SJCRH30 (cell line): ENCODE data around the gene KCNIP4. TPM values are rescaled to one million over a fixed set of nuclear protein-coding genes. Genes with fewer than 3 reads are reported as not detected.

Source experiments
- DNase-seq, 2 experiments: peaks; one replicate each; pipeline ENCODE4 v3.0.0-alpha.2; 2015 to 2020
- H3K27ac ChIP-seq: fragments of 250-450 bp; sonication (Bioruptor Pico); 2 replicates; pipeline ENCODE4 v1.5.1; 2020; ENCODE audit warnings: mild to moderate bottlenecking, moderate library complexity
- H3K27me3 ChIP-seq: fragments of 250-450 bp; sonication (Bioruptor Pico); 2 replicates; pipeline ENCODE4 v1.5.1; 2020; ENCODE audit warnings: mild to moderate bottlenecking, moderate library complexity
- H3K36me3 ChIP-seq: fragments of 250-450 bp; sonication (Bioruptor Pico); 2 replicates; pipeline ENCODE4 v1.5.1; 2020; ENCODE audit warnings: mild to moderate bottlenecking, moderate library complexity
- H3K4me1 ChIP-seq: fragments of 250-450 bp; sonication (Bioruptor Pico); 2 replicates; pipeline ENCODE4 v1.5.1; 2020; ENCODE audit warnings: mild to moderate bottlenecking, moderate library complexity
- H3K4me3 ChIP-seq: fragments of 250-450 bp; sonication (Bioruptor Pico); 2 replicates; pipeline ENCODE4 v1.5.1; 2020; ENCODE audit warnings: mild to moderate bottlenecking, moderate library complexity
- H3K9me3 ChIP-seq: fragments of 250-450 bp; sonication (Bioruptor Pico); replicated peaks from 2 replicates; pipeline ENCODE4 v1.5.1; 2020; ENCODE audit warnings: mild to moderate bottlenecking, moderate library complexity
- total RNA-seq: library from RNA; depleted of rRNA; stranded (reverse); fragments of >200 nt; shearing (Covaris generic); gene quantifications from 2 replicates; pipeline ENCODE4 v1.2.3, GENCODE V29; 2014

The KCNIP4 gene
- total RNA-seq, 1 experiment from 2014 or later, result 0.67 TPM

GRCh38 chr4:21685911-21686310 lies 262.7 kb downstream of the KCNIP4 start:
- H3K27ac ChIP-seq, result no peak overlapping the region
- no peaks in the 10 kb centered on the region; the same call in 1 of the 2 replicates for H3K9me3 ChIP-seq

GRCh38 chr4:21680326-21680898 lies 268.2 kb downstream of the KCNIP4 start:
- no peak for DNase-seq
- H3K9me3 ChIP-seq, result no peaks in the 10 kb centered on the region; the same call in 1 of the 2 replicates
- no peak overlapping the region for H3K27ac ChIP-seq
- H3K36me3 ChIP-seq, result no peaks in the 10 kb centered on the region
- H3K4me1 ChIP-seq, result no peaks in the 10 kb centered on the region
- H3K4me3 ChIP-seq, result no peak overlapping the region
- H3K27me3 ChIP-seq, result no peaks in the 10 kb centered on the region

More at GRCh38 chr4:21685911-21686310, 262.7 kb downstream of the KCNIP4 start:
- Histone ChIP-seq H3K36me3 (no peaks in the 10 kb centered on the region), H3K4me1 (peaks cover 17% of the 10 kb centered on the region), H3K27me3 (no peaks in the 10 kb centered on the region), H3K4me3 (no peak overlapping the region)
- DNase-seq, result no peak

- Histone ChIP-seq H3K27ac (no peak overlapping the region), H3K27me3 (no peaks in the 10 kb centered on the region), H3K4me3 (no peak overlapping the region), H3K36me3 (no peaks in the 10 kb centered on the region), H3K9me3 (no peaks in the 10 kb centered on the region), H3K4me1 (no peaks in the 10 kb centered on the region)
- DNase-seq, result no peak
Measured at GRCh38 chr4:21678711-21679110, 269.9 kb downstream of the KCNIP4 start.

- no peaks in the 10 kb centered on the region for H3K4me1 ChIP-seq
- DNase-seq, result no peak
- H3K27me3 ChIP-seq, result no peaks in the 10 kb centered on the region
- H3K9me3 ChIP-seq, result no peaks in the 10 kb centered on the region
- H3K36me3 ChIP-seq, result no peaks in the 10 kb centered on the region
- H3K4me3 ChIP-seq, result no peak overlapping the region
- no peak overlapping the region for H3K27ac ChIP-seq
Measured at GRCh38 chr4:21677173-21677572, 271.4 kb downstream of the KCNIP4 start.

- DNase-seq, result no peak
- H3K36me3 ChIP-seq, result no peaks in the 10 kb centered on the region
- no peak overlapping the region for H3K27ac ChIP-seq
- no peaks in the 10 kb centered on the region for H3K27me3 ChIP-seq
- no peak overlapping the region for H3K4me3 ChIP-seq
- no peaks in the 10 kb centered on the region for H3K9me3 ChIP-seq
- H3K4me1 ChIP-seq, result no peaks in the 10 kb centered on the region
Measured at GRCh38 chr4:21664355-21664754, 284.2 kb downstream of the KCNIP4 start.

- Histone ChIP-seq H3K27ac (no peak overlapping the region), H3K9me3 (no peaks in the 10 kb centered on the region; the same call in 1 of the 2 replicates), H3K4me1 (peaks cover 10% of the 10 kb centered on the region), H3K4me3 (no peak overlapping the region), H3K36me3 (no peaks in the 10 kb centered on the region), H3K27me3 (no peaks in the 10 kb centered on the region)
- DNase-seq, result peak; percentile 8 to 44
Measured at GRCh38 chr4:21656832-21657231, 291.7 kb downstream of the KCNIP4 start.

- H3K4me3 ChIP-seq, result no peak overlapping the region
- no peaks in the 10 kb centered on the region for H3K27me3 ChIP-seq
- no peaks in the 10 kb centered on the region for H3K36me3 ChIP-seq
- DNase-seq, result no peak
- no peak overlapping the region for H3K27ac ChIP-seq
- peaks cover 10% of the 10 kb centered on the region for H3K4me1 ChIP-seq
- no peaks in the 10 kb centered on the region; the same call in 1 of the 2 replicates for H3K9me3 ChIP-seq
Measured at GRCh38 chr4:21655031-21655430, 293.5 kb downstream of the KCNIP4 start.

GRCh38 chr4:21652508-21653231 lies 295.9 kb downstream of the KCNIP4 start:
- H3K27ac ChIP-seq, result no peak overlapping the region
- no peaks in the 10 kb centered on the region; the same call in 1 of the 2 replicates for H3K9me3 ChIP-seq
- H3K4me3 ChIP-seq, result no peak overlapping the region
- H3K36me3 ChIP-seq, result no peaks in the 10 kb centered on the region
- peaks cover 10% of the 10 kb centered on the region for H3K4me1 ChIP-seq
- DNase-seq, result no peak
- no peaks in the 10 kb centered on the region for H3K27me3 ChIP-seq

GRCh38 chr4:21649391-21650090 lies 299.0 kb downstream of the KCNIP4 start:
- H3K4me1 ChIP-seq, result no peaks in the 10 kb centered on the region
- H3K9me3 ChIP-seq, result no peaks in the 10 kb centered on the region; the same call in 1 of the 2 replicates
- H3K27ac ChIP-seq, result no peak overlapping the region
- no peak overlapping the region for H3K4me3 ChIP-seq
- no peak for DNase-seq
- no peaks in the 10 kb centered on the region for H3K36me3 ChIP-seq
- H3K27me3 ChIP-seq, result no peaks in the 10 kb centered on the region

GRCh38 chr4:21645776-21646175 lies 302.8 kb downstream of the KCNIP4 start:
- H3K9me3 ChIP-seq, result no peaks in the 10 kb centered on the region
- H3K4me1 ChIP-seq, result no peaks in the 10 kb centered on the region
- no peak overlapping the region for H3K27ac ChIP-seq
- H3K36me3 ChIP-seq, result 0 out of 2 replicates have a peak, but pooled peaks cover 2% of the 10 kb centered on the region
- H3K27me3 ChIP-seq, result no peaks in the 10 kb centered on the region
- DNase-seq, result no peak
- H3K4me3 ChIP-seq, result no peak overlapping the region

GRCh38 chr4:21641696-21642095 lies 306.9 kb downstream of the KCNIP4 start:
- Histone ChIP-seq H3K27me3 (no peaks in the 10 kb centered on the region), H3K4me3 (no peak overlapping the region), H3K36me3 (0 out of 2 replicates have a peak, but pooled peaks cover 2% of the 10 kb centered on the region), H3K4me1 (no peaks in the 10 kb centered on the region), H3K27ac (no peak overlapping the region), H3K9me3 (no peaks in the 10 kb centered on the region)
- no peak for DNase-seq

GRCh38 chr4:21638171-21638725 lies 310.3 kb downstream of the KCNIP4 start:
- no peak for DNase-seq
- Histone ChIP-seq H3K9me3 (no peaks in the 10 kb centered on the region), H3K27ac (no peak overlapping the region), H3K36me3 (0 out of 2 replicates have a peak, but pooled peaks cover 2% of the 10 kb centered on the region), H3K27me3 (no peaks in the 10 kb centered on the region), H3K4me1 (no peaks in the 10 kb centered on the region), H3K4me3 (no peak overlapping the region)

- Histone ChIP-seq H3K9me3 (no peaks in the 10 kb centered on the region), H3K4me1 (no peaks in the 10 kb centered on the region), H3K27ac (no peak overlapping the region), H3K27me3 (no peaks in the 10 kb centered on the region), H3K36me3 (no peaks in the 10 kb centered on the region), H3K4me3 (no peak overlapping the region)
- DNase-seq, result no peak
Measured at GRCh38 chr4:21628916-21629610, 319.5 kb downstream of the KCNIP4 start.

GRCh38 chr4:21628116-21628670 lies 320.4 kb downstream of the KCNIP4 start:
- DNase-seq, result no peak
- Histone ChIP-seq H3K27me3 (no peaks in the 10 kb centered on the region), H3K4me3 (no peak overlapping the region)

More at GRCh38 chr4:21628116-21628670, 320.4 kb downstream of the KCNIP4 start:
- no peaks in the 10 kb centered on the region for H3K9me3 ChIP-seq
- no peak overlapping the region for H3K27ac ChIP-seq
- no peaks in the 10 kb centered on the region for H3K4me1 ChIP-seq
- no peaks in the 10 kb centered on the region for H3K36me3 ChIP-seq
